Measurements from ENCODE around the gene RASGRP2.

Gene RASGRP2

GRCh38 chr11:64679846-64680245, 64.1 kb downstream of the RASGRP2 start:
- no peak overlapping the region for H3K4me3 ChIP-seq
- H3K9ac ChIP-seq (ENCODE audit: insufficient read length), result no peak overlapping the region
- no peaks in the 10 kb centered on the region for H3K9me3 ChIP-seq (ENCODE audit: low read depth, low read length)
- TF ChIP-seq POLR2AphosphoS5 (IDR thresholded peaks at IDR 0.05; ENCODE audit: borderline replicate concordance, low read depth, low read length) (no peak), FOXP2 (optimal IDR thresholded peaks at IDR 0.05; ENCODE audit: control extremely low read depth, extremely low read length, insufficient read depth) (no peak), EZH2 (IDR thresholded peaks at IDR 0.05) (no peak)
- H3K27ac ChIP-seq, result no peak overlapping the region
- no peak for DNase-seq (ENCODE audit: low read depth, low spot score)
- H3K36me3 ChIP-seq (ENCODE audit: insufficient read depth, low read length), result no peaks in the 10 kb centered on the region

- TF ChIP-seq POLR2AphosphoS5 (IDR thresholded peaks at IDR 0.05; ENCODE audit: borderline replicate concordance, low read depth, low read length) (no peak), EZH2 (IDR thresholded peaks at IDR 0.05) (no peak), FOXP2 (optimal IDR thresholded peaks at IDR 0.05; ENCODE audit: control extremely low read depth, extremely low read length, insufficient read depth) (no peak)
- Histone ChIP-seq H3K4me3 (no peak overlapping the region), H3K9ac (ENCODE audit: insufficient read length) (no peak overlapping the region), H3K9me3 (ENCODE audit: low read depth, low read length) (no peaks in the 10 kb centered on the region), H3K36me3 (ENCODE audit: insufficient read depth, low read length) (no peaks in the 10 kb centered on the region), H3K27ac (no peak overlapping the region)
- DNase-seq (ENCODE audit: low read depth, low spot score), result no peak
Measured at GRCh38 chr11:64677441-64678023, 66.4 kb downstream of the RASGRP2 start.
